Brain microvascular endothelial cell (primary cell): ENCODE measurements around the gene CCDC159.

ENCODE experiments used
- DNase-seq: peaks from one replicate; pipeline ENCODE4 v3.0.0-alpha.2; 2020
- H3K27ac ChIP-seq: fragments of 250-450 bp; sonication (Bioruptor Pico); 2 replicates; pipeline ENCODE4 v1.5.1; 2020; ENCODE audit warnings: mild to moderate bottlenecking, moderate library complexity
- H3K27me3 ChIP-seq: fragments of 250-450 bp; sonication (Bioruptor Pico); replicated peaks from 2 replicates; pipeline ENCODE4 v1.5.1; 2020; ENCODE audit warnings: mild to moderate bottlenecking
- H3K36me3 ChIP-seq: fragments of 250-450 bp; sonication (Bioruptor Pico); replicated peaks from 2 replicates; pipeline ENCODE4 v1.5.1; 2020; ENCODE audit warnings: mild to moderate bottlenecking
- H3K4me3 ChIP-seq: 2 replicates; pipeline ENCODE4 v1.5.1; 2011; ENCODE audit warnings: low read depth, mild to moderate bottlenecking, control low read depth, low read length, moderate library complexity
- CTCF ChIP-seq: IDR thresholded peaks from 2 replicates; pipeline ENCODE4 v1.5.1; 2011; ENCODE audit warnings: low read depth, mild to moderate bottlenecking, moderate library complexity, low read length, control low read depth, inconsistent platforms; ENCODE audit errors: missing control alignments
- in situ Hi-C: cut with HindIII; loops from 2 replicates; pipeline ENCODE4 v1.10.0; 2017; ENCODE audit warnings: low sequenced_read_pairs, low pct_ligation_motif_present

CCDC159 gene

GRCh38 chr19:11390933-11391680, 44.8 kb downstream of the CCDC159 start:
- in situ Hi-C loops, result no loop called here
- Histone ChIP-seq H3K4me3 (no peak overlapping the region), H3K27me3 (no peaks in the 10 kb centered on the region), H3K36me3 (no peaks in the 10 kb centered on the region), H3K27ac (no peak overlapping the region)
- no peak for DNase-seq
- TF ChIP-seq CTCF, result no peak

- Histone ChIP-seq H3K27me3 (no peaks in the 10 kb centered on the region), H3K36me3 (no peaks in the 10 kb centered on the region), H3K4me3 (no peak overlapping the region), H3K27ac (no peak overlapping the region)
- in situ Hi-C loops, result no loop called here
- no peak for TF ChIP-seq CTCF
- no peak for DNase-seq
These were observed 50.8 kb downstream of the CCDC159 start for GRCh38 chr19:11397089-11397610.

GRCh38 chr19:11399667-11400066, 53.3 kb downstream of the CCDC159 start:
- no peak for DNase-seq
- in situ Hi-C loops, result no loop called here
- no peak overlapping the region for H3K4me3 ChIP-seq
- TF ChIP-seq CTCF, result no peak
- H3K27ac ChIP-seq, result no peak overlapping the region
- H3K27me3 ChIP-seq, result no peaks in the 10 kb centered on the region
- no peaks in the 10 kb centered on the region for H3K36me3 ChIP-seq

GRCh38 chr19:11400798-11401197, 54.5 kb downstream of the CCDC159 start:
- Histone ChIP-seq H3K27me3 (no peaks in the 10 kb centered on the region), H3K27ac (no peak overlapping the region), H3K36me3 (no peaks in the 10 kb centered on the region), H3K4me3 (no peak overlapping the region)
- TF ChIP-seq CTCF, result no peak
- in situ Hi-C loops, result no loop called here
- no peak for DNase-seq

- no peaks in the 10 kb centered on the region for H3K36me3 ChIP-seq
- peaks cover 4% of the 10 kb centered on the region for H3K27me3 ChIP-seq
- no peak for DNase-seq
- H3K4me3 ChIP-seq, result no peak overlapping the region
- in situ Hi-C loops, result no loop called here
- H3K27ac ChIP-seq, result no peak overlapping the region
- no peak for TF ChIP-seq CTCF
These were observed 55.7 kb downstream of the CCDC159 start for GRCh38 chr19:11401808-11402543.
